Measurements from ENCODE around the gene LRRK1. TPM values are rescaled to one million over a fixed set of nuclear protein-coding genes. Genes with fewer than 3 reads are reported as not detected.

Gene LRRK1
- total and polyA plus RNA-seq, 2 of the 13 experiments (the other 11 are each of a cell fraction or from before 2014, with no cell fraction given), result 0.13 to 1.2 TPM

DNA sequence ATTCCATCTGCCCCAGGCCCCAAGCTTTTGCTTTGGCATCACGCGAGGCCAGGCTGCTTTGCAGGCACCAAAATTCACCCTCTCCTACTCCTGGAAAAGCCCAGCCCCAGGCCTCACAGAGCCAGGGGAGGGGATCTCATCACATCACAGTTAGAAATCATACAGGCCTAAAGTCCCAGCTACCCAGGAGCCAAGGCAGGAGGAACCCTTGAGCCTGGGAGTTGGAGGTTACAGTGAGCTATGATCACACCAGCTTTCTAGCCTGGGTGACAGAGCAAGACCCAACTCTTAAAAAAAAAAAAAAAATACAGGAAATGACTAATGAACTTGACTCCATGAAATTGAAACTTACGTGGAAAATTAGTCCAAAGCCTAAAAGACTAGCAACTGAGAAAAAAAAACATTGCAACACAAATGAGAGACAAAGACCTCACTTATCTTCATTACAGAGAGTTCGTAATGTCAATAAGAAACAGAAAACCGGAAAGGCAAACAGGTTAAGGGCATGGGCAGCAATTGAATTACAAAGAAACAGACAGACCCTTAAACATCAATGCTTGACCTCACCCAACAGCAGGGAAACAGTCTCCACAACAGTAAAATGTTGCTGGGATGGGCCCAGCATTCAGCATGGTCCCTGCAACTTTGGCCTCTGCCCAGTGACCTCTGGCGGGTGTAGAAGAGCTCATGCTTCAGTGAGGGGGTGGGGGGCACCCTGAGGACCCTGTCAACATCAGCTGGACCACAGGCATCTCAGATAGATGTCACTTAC is 151.5 kb downstream of the LRRK1 start (continued):
- TF ChIP-seq, protein P1, sequence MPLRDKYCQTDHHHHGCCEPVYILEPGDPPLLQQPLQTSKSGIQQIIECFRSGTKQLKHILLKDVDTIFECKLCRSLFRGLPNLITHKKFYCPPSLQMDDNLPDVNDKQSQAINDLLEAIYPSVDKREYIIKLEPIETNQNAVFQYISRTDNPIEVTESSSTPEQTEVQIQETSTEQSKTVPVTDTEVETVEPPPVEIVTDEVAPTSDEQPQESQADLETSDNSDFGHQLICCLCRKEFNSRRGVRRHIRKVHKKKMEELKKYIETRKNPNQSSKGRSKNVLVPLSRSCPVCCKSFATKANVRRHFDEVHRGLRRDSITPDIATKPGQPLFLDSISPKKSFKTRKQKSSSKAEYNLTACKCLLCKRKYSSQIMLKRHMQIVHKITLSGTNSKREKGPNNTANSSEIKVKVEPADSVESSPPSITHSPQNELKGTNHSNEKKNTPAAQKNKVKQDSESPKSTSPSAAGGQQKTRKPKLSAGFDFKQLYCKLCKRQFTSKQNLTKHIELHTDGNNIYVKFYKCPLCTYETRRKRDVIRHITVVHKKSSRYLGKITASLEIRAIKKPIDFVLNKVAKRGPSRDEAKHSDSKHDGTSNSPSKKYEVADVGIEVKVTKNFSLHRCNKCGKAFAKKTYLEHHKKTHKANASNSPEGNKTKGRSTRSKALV (CRISPR knock-in tag; IDR thresholded peaks at IDR 0.05), result peak; percentile 81; the same call in 1 of the 2 replicates
- TF ChIP-seq RBFOX2 (IDR thresholded peaks at IDR 0.05; ENCODE audit: low read depth, low read length) (no peak), IRX3 (CRISPR knock-in tag; IDR thresholded peaks at IDR 0.05; ENCODE audit: borderline replicate concordance, low read depth) (no peak), TP53 (CRISPR knock-in tag; conservative IDR thresholded peaks at IDR 0.05) (no peak; the same call in 1 of the 2 replicates), NKX3-1 (CRISPR knock-in tag; IDR thresholded peaks at IDR 0.05) (peak; percentile 89), MED1 (CRISPR knock-in tag; IDR thresholded peaks at IDR 0.05) (peak; percentile 97), PHF5A (CRISPR knock-in tag; IDR thresholded peaks at IDR 0.05; ENCODE audit: low read depth, unreplicated experiment) (peak; percentile 58), CC2D1A (CRISPR knock-in tag; IDR thresholded peaks at IDR 0.05) (no peak), MEIS2 (CRISPR knock-in tag; IDR thresholded peaks at IDR 0.05) (peak; percentile 54; the same call in 1 of the 2 replicates), NFE2L2 (IDR thresholded peaks at IDR 0.05; ENCODE audit: low read length) (no peak), TOE1 (CRISPR knock-in tag; IDR thresholded peaks at IDR 0.05) (no peak), ISX (CRISPR knock-in tag; conservative IDR thresholded peaks at IDR 0.05) (no peak), POLR2AphosphoS5 (IDR thresholded peaks at IDR 0.05; ENCODE audit: low read depth, low read length) (peak; percentile 52; the same call in 1 of the 2 replicates), ZFP37 (CRISPR knock-in tag; IDR thresholded peaks at IDR 0.05; ENCODE audit: borderline replicate concordance) (no peak)
- TF ChIP-seq, protein P2, sequence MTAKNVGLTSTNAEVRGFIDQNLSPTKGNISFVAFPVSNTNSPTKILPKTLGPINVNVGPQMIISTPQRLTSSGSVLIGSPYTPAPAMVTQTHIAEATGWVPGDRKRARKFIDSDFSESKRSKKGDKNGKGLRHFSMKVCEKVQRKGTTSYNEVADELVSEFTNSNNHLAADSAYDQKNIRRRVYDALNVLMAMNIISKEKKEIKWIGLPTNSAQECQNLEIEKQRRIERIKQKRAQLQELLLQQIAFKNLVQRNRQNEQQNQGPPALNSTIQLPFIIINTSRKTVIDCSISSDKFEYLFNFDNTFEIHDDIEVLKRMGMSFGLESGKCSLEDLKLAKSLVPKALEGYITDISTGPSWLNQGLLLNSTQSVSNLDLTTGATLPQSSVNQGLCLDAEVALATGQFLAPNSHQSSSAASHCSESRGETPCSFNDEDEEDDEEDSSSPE (CRISPR knock-in tag; IDR thresholded peaks at IDR 0.05), result no peak
- TF ChIP-seq, protein P3, sequence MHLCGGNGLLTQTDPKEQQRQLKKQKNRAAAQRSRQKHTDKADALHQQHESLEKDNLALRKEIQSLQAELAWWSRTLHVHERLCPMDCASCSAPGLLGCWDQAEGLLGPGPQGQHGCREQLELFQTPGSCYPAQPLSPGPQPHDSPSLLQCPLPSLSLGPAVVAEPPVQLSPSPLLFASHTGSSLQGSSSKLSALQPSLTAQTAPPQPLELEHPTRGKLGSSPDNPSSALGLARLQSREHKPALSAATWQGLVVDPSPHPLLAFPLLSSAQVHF (CRISPR knock-in tag; IDR thresholded peaks at IDR 0.05), result no peak
- TF ChIP-seq, protein P4, sequence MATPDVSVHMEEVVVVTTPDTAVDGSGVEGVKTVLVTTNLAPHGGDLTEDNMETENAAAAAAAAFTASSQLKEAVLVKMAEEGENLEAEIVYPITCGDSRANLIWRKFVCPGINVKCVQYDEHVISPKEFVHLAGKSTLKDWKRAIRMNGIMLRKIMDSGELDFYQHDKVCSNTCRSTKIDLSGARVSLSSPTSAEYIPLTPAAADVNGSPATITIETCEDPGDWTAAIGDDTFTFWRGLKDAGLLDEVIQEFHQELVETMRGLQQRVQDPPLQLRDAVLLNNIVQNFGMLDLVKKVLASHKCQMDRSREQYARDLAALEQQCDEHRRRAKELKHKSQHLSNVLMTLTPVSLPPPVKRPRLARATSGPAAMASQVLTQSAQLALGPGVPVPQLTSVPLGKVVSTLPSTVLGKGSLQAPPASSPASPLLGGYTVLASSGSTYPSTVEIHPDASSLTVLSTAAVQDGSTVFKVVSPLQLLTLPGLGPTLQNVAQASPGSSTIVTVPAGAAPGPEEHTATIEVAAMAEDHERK (CRISPR knock-in tag; IDR thresholded peaks at IDR 0.05; ENCODE audit: low read depth), result no peak
